LNCAP (cell line): ENCODE measurements around the gene CMSS1.

Source experiments
- CTCF ChIP-seq: fragments of 450-650 bp; IDR thresholded peaks from 2 replicates; pipeline ENCODE4 v1.5.1; 2017; ENCODE audit warnings: mild to moderate bottlenecking

Gene CMSS1

GRCh38 chr3:100131241-100131640 is 313.6 kb downstream of the CMSS1 start:
- TF ChIP-seq CTCF: no peak

GRCh38 chr3:100136921-100137320 is 319.3 kb downstream of the CMSS1 start:
- no peak for TF ChIP-seq CTCF

- TF ChIP-seq CTCF: no peak
Observed at GRCh38 chr3:100140976-100141375, 323.3 kb downstream of the CMSS1 start.

GRCh38 chr3:100141586-100141985 is 323.9 kb downstream of the CMSS1 start:
- TF ChIP-seq CTCF: no peak

- no peak for TF ChIP-seq CTCF
Observed at GRCh38 chr3:100144255-100144866, 326.7 kb downstream of the CMSS1 start.

- TF ChIP-seq CTCF: no peak
Observed at GRCh38 chr3:100149130-100149529, 331.5 kb downstream of the CMSS1 start.

GRCh38 chr3:100149713-100150415 is 332.2 kb downstream of the CMSS1 start:
- no peak for TF ChIP-seq CTCF
